Type B pancreatic cell (in vitro differentiated cells): ENCODE measurements around the gene SFT2D1. TPM values are rescaled to one million over a fixed set of nuclear protein-coding genes. Genes with fewer than 3 reads are reported as not detected.
"Not testable (repeated sequence)": the region's sequence is repeated elsewhere in the genome, so short reads cannot be mapped to it uniquely, and the experiment has no call there.

ENCODE experiments used
- DNase-seq: peaks from one replicate; pipeline ENCODE4 v3.0.0; 2021; ENCODE audit warnings: mixed read lengths; ENCODE audit not compliant: unreplicated experiment; ENCODE audit errors: extremely low spot score
- H3K27ac Mint-ChIP-seq: 2 replicates; pipeline ENCODE4 v1.8.0; 2021; ENCODE audit warnings: mild to moderate bottlenecking, mixed read lengths
- H3K27me3 Mint-ChIP-seq: 2 replicates; pipeline ENCODE4 v1.8.0; 2021; ENCODE audit warnings: mixed read lengths
- H3K36me3 Mint-ChIP-seq: 2 replicates; pipeline ENCODE4 v1.8.0; 2021; ENCODE audit warnings: mixed read lengths
- H3K4me1 Mint-ChIP-seq: one replicate; pipeline ENCODE4 v1.8.0; 2021; ENCODE audit warnings: mixed read lengths; ENCODE audit not compliant: unreplicated experiment
- H3K4me3 Mint-ChIP-seq: 2 replicates; pipeline ENCODE4 v1.8.0; 2021; ENCODE audit warnings: mild to moderate bottlenecking, mixed read lengths
- H3K9me3 Mint-ChIP-seq: 2 replicates; pipeline ENCODE4 v1.8.0; 2021; ENCODE audit warnings: mixed read lengths
- total RNA-seq: library from RNA; stranded (reverse); gene quantifications from 2 replicates; pipeline ENCODE4 v1.2.1, GENCODE V29; 2021; ENCODE audit warnings: low replicate concordance
- TF ChIP-seq, protein P1 (sequence below): fragments of 200-600 bp; sonication (generic); conservative IDR thresholded peaks from 2 replicates; pipeline ENCODE4 v1.5.0; 2021; ENCODE audit warnings: antibody characterized with exemption, mild to moderate bottlenecking

Gene SFT2D1
- total RNA-seq, 1 donor from 2014 or later, result 29.5 TPM

DNA sequence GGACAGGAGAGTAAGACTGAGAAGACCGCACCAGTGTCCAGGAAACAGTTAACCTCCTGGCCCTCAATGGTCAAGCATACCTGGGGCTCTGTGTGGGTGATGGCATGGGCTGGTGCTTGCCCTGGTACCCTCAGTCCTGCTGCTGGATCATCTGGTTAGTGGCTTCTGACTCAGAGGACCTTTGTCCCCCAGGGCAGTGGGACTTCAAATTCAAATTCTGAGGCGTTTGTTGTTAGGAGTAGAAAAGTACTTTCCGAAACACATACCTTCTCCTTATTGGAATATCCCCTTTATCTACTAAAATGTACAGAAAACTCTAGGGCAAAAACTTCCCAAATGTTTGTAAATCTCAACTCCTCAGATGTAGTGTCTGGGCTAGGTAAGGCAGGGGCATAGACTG lies 4.1 kb upstream of the SFT2D1 start:
- DNase-seq, result no peak
- Mint-ChIP-seq H3K9me3 (peaks cover 17% of the 10 kb centered on the region), H3K27ac (no peak overlapping the region), H3K4me3 (no peak overlapping the region), H3K36me3 (no peaks in the 10 kb centered on the region), H3K27me3 (no peaks in the 10 kb centered on the region), H3K4me1 (peaks cover 6% of the 10 kb centered on the region)
- TF ChIP-seq, protein P1, sequence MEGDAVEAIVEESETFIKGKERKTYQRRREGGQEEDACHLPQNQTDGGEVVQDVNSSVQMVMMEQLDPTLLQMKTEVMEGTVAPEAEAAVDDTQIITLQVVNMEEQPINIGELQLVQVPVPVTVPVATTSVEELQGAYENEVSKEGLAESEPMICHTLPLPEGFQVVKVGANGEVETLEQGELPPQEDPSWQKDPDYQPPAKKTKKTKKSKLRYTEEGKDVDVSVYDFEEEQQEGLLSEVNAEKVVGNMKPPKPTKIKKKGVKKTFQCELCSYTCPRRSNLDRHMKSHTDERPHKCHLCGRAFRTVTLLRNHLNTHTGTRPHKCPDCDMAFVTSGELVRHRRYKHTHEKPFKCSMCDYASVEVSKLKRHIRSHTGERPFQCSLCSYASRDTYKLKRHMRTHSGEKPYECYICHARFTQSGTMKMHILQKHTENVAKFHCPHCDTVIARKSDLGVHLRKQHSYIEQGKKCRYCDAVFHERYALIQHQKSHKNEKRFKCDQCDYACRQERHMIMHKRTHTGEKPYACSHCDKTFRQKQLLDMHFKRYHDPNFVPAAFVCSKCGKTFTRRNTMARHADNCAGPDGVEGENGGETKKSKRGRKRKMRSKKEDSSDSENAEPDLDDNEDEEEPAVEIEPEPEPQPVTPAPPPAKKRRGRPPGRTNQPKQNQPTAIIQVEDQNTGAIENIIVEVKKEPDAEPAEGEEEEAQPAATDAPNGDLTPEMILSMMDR, result no peak

DNA sequence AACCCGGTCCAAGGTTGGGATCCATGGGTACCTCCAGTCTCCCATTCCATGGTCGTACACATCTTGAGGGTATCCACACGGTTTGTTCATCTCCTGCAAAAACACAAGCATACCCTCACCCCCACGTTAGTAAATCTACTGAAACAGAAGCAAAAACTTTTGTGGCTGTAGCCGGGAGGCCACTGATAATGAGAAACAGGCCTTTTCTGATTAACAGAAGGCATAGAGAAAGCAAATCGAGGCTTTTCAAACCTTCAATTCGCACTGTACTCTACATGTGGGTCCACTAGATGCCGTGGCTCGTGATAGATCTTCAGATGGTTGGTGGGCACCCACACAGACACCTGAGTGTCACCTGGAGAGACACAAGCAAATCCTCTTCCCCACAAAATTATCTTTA lies 3.3 kb upstream of the SFT2D1 start:
- not testable (repeated sequence) for H3K4me3 Mint-ChIP-seq, H3K27ac Mint-ChIP-seq, H3K27me3 Mint-ChIP-seq, H3K4me1 Mint-ChIP-seq, DNase-seq, H3K36me3 Mint-ChIP-seq
- H3K9me3 Mint-ChIP-seq, result peaks cover 13% of the 10 kb centered on the region

DNA sequence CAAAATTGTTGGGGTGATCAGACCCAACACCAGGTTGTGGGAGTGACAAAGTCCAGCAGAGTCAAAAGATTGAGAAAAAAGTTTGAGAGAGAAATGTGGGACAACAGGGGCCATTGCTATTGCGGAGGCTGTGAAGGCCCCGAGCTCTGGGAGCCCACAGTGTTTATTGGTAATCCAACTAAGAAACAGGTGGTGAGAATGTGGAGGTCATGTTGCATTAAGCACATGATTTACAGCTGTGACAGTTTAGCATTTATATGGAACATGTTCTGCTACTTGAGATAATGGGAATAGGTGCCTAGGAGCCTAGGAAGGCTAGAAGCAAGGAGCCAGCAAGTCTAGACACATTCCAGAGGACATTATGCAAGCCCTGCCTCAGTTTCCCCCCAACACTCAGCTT lies 2.6 kb upstream of the SFT2D1 start:
- DNase-seq, H3K4me1 Mint-ChIP-seq, H3K27me3 Mint-ChIP-seq, H3K27ac Mint-ChIP-seq, H3K36me3 Mint-ChIP-seq: not testable (repeated sequence)
- H3K9me3 Mint-ChIP-seq, result peaks cover 11% of the 10 kb centered on the region
- peak overlapping the region; percentile 46 for H3K4me3 Mint-ChIP-seq

DNA sequence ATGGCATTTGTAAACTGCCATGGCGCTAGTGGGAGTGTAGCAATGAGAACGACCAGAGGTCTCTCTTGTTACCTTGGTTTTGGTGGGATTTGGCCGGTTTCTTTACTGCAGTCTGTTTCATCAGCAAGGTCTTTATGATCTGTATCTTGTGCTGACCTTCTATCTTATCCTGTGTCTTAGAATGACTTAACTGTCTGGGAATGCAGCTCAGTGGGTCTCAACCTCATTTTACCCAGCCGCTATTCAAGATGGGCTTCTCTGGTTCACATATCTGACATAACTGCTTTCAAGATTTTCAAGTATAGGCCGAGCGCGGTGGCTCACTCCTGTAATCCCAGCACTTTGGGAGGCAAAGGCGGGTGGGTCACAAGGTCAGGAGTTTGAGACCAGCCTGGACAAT lies 1.9 kb upstream of the SFT2D1 start:
- Mint-ChIP-seq H3K4me3 (peak overlapping the region; percentile 76), H3K27me3 (no peaks in the 10 kb centered on the region), H3K27ac (no peak overlapping the region), H3K36me3 (no peaks in the 10 kb centered on the region), H3K9me3 (peaks cover 6% of the 10 kb centered on the region), H3K4me1 (peaks cover 6% of the 10 kb centered on the region)
- no peak for DNase-seq
- TF ChIP-seq, protein P1, result no peak

DNA sequence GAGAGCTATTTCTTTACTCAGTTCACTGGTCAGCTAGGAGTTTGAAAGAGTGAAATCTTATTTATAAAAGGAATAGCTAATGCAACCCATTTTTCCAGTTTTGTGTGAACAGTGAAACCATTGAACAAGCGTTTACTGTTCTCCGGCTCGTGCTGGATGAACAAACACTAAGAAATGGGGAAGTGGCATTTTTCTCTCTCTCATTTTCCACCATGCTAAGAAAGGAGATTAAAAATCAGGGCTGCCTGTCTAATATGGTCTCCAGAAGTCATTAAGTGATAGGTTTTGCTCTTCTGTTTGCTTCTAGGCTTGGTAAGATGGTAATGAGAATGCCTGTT lies 774 bp upstream of the SFT2D1 start:
- H3K36me3 Mint-ChIP-seq, result peaks cover 3% of the 10 kb centered on the region
- peak overlapping the region; percentile 84 for H3K27ac Mint-ChIP-seq

DNA sequence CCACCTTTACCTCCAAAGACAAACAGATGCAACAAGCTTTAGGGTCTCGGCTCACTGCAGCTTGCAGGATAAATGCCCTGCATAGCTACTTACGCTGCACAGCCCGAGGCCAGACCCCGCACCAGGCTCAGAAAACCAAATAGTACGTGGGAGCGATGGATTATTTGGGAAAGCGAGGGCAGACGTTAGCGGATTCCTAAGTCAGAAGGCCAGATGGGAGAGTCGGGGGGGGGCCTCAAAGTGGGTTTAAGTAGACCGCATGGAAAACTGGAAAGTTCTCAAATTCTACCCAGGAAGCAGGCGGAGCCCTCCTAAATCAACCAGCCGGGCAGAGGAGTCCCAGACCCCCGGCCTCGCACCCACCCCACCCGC lies 382 bp downstream of the SFT2D1 start:
- Mint-ChIP-seq H3K4me3 (peak overlapping the region; percentile 93), H3K27ac (peak overlapping the region; percentile 74), H3K4me1 (peaks cover 6% of the 10 kb centered on the region), H3K36me3 (peaks cover 9% of the 10 kb centered on the region), H3K27me3 (no peaks in the 10 kb centered on the region), H3K9me3 (no peaks in the 10 kb centered on the region)
- DNase-seq, result no peak
- TF ChIP-seq, protein P1, result no peak

More for the DNA sequence above, 774 bp upstream of the SFT2D1 start:
- Mint-ChIP-seq H3K27me3 (no peaks in the 10 kb centered on the region), H3K4me1 (peaks cover 6% of the 10 kb centered on the region), H3K4me3 (peak overlapping the region; percentile 93), H3K9me3 (peaks cover 2% of the 10 kb centered on the region)
- TF ChIP-seq, protein P1, result no peak
- DNase-seq, result no peak

DNA sequence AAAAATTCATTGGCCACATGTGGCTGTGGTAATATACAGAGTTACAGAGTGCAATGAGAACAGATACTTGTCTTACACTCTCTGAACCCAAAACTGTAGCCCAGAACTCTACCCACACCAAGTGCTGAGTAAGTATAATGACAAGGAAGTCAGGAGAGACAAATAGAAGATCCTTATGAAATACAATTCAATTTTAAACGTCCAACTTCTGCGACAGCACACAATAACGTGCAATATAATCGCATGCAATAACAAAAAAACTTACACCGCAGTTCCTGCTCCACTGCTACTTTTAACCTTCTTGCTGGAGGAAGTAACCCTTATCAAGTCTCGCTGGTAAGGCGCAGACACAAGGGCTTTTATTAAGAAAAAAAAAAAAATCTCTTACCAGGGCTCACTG lies 881 bp downstream of the SFT2D1 start:
- peaks cover 9% of the 10 kb centered on the region for H3K36me3 Mint-ChIP-seq
- peak overlapping the region; percentile 93 for H3K4me3 Mint-ChIP-seq
- H3K4me1 Mint-ChIP-seq, result peaks cover 6% of the 10 kb centered on the region
- TF ChIP-seq, protein P1, result no peak
- DNase-seq, result no peak
- no peaks in the 10 kb centered on the region for H3K27me3 Mint-ChIP-seq
- H3K27ac Mint-ChIP-seq, result peak overlapping the region; percentile 74
- H3K9me3 Mint-ChIP-seq, result no peaks in the 10 kb centered on the region
